K562 (cell line): ENCODE results near the gene SPTBN5. TPM values are rescaled to one million over a fixed set of nuclear protein-coding genes. Genes with fewer than 3 reads are reported as not detected.
A peak's percentile ranks its signal among the peaks of the same experiment; 100 is the strongest.

ENCODE experiments used
- ATAC-seq: fragments of 200-7000 bp; cut with Tn5 transposase; 3 replicates; pipeline ENCODE4 v1.9.1; 2020; ENCODE audit warnings: moderate library complexity
- BruUV-seq: library from RNA; stranded (reverse); fragments of 400-500 nt; replicated peaks from 2 replicates; lab custom pipeline; 2021; lab: Mats Ljungman, UMichigan
- CTCF ChIA-PET: fragments of 300-600 bp; formaldehyde crosslinking; extraction: SDS; loops from one replicate; lab custom pipeline; 2021; ENCODE audit warnings: low intra/inter-chr PET ratio; lab: Yijun Ruan, JAX
- POLR2A ChIA-PET: fragments of 300-600, 350-650 bp; sonication (Branson Sonifier 250); formaldehyde crosslinking; extraction: SDS; loops from one replicate; lab custom pipeline; 2021; ENCODE audit warnings: antibody characterized with exemption, inconsistent platforms; lab: Yijun Ruan, JAX
- DNase-seq, 4 experiments: peaks; one replicate each; pipeline versions ENCODE4 v3.0.0 to v3.0.0-alpha.2; 2011 to 2018; ENCODE audit warnings: low spot score in 3 of 4, mixed read lengths in 3 of 4; ENCODE audit errors: extremely low read depth in 1 of 4
- FAIRE-seq: peaks from 2 replicates; lab custom pipeline; 2011; peaks lifted over from hg19 to GRCh38; lab: Jason Lieb, UNC
- H2AFZ ChIP-seq: 2 replicates; pipeline ENCODE4 v1.6.0; 2011; ENCODE audit warnings: low read depth, low read length, control low read depth, inconsistent platforms
- H3K27ac ChIP-seq: fragments of 200-600 bp; 3 replicates; pipeline ENCODE4 v1.8.0; 2011; ENCODE audit warnings: low read depth, mild to moderate bottlenecking, control low read depth, inconsistent platforms, low read length, moderate library complexity, mixed read lengths; ENCODE audit errors: extremely low read depth
- H3K27me3 ChIP-seq, 2 experiments: fragments of 300-600 bp in 1 of 2; 2 replicates in 1 of 2; 3 replicates in 1 of 2; pipeline versions ENCODE4 v1.6.0 to v1.8.0; 2011; ENCODE audit warnings: inconsistent platforms in 2 of 2, low read length in 2 of 2, mild to moderate bottlenecking in 1 of 2, mixed read lengths in 1 of 2, moderate library complexity in 1 of 2; ENCODE audit not compliant: control insufficient read depth in 2 of 2, insufficient read depth in 2 of 2
- H3K36me3 ChIP-seq: fragments of 300-600 bp; 3 replicates; pipeline ENCODE4 v1.8.0; 2011; ENCODE audit warnings: mild to moderate bottlenecking, low read length, inconsistent platforms; ENCODE audit not compliant: control insufficient read depth, insufficient read depth
- H3K4me1 ChIP-seq, 2 experiments: fragments of 200-600 bp in 1 of 2; replicated peaks in 1 of 2; 2 replicates in 1 of 2; 3 replicates in 1 of 2; pipeline versions ENCODE4 v1.5.1 to v1.8.0; 2011; ENCODE audit warnings: inconsistent platforms in 2 of 2, low read length in 2 of 2, mild to moderate bottlenecking in 1 of 2, mixed read lengths in 1 of 2, moderate library complexity in 1 of 2; ENCODE audit not compliant: control insufficient read depth in 2 of 2, insufficient read depth in 2 of 2
- H3K4me2 ChIP-seq: 2 replicates; pipeline ENCODE4 v1.6.1; 2011; ENCODE audit warnings: low read length, control low read depth, inconsistent platforms, mixed read lengths; ENCODE audit not compliant: insufficient read depth
- H3K4me3 ChIP-seq: fragments of 200-600 bp; sonication (generic), shearing (Covaris generic); 2 replicates; pipeline ENCODE4 v1.5.1; 2016; ENCODE audit warnings: control low read depth, inconsistent platforms
- H3K79me2 ChIP-seq: fragments of 200-600 bp; 3 replicates; pipeline ENCODE4 v1.8.0; 2011; ENCODE audit warnings: low read length, inconsistent platforms; ENCODE audit not compliant: control insufficient read depth, insufficient read depth
- H3K9ac ChIP-seq, 2 experiments: 2 replicates each; pipeline versions ENCODE4 v1.6.0 to v1.6.1; 2011; ENCODE audit warnings: low read depth in 2 of 2, low read length in 2 of 2, control low read depth in 1 of 2, inconsistent platforms in 1 of 2, mild to moderate bottlenecking in 1 of 2, mixed read lengths in 1 of 2; ENCODE audit not compliant: insufficient read depth in 1 of 2
- H3K9me1 ChIP-seq: one replicate; pipeline ENCODE4 v1.6.0; 2011; ENCODE audit warnings: inconsistent platforms, mild to moderate bottlenecking, low read length, moderate library complexity; ENCODE audit not compliant: control insufficient read depth, insufficient read depth
- H3K9me3 ChIP-seq: replicated peaks from 2 replicates; pipeline ENCODE4 v1.5.1; 2011; ENCODE audit warnings: low read depth, low read length, inconsistent platforms; ENCODE audit not compliant: control insufficient read depth, insufficient read depth
- H4K20me1 ChIP-seq: replicated peaks from 2 replicates; pipeline ENCODE4 v1.6.1; 2011; ENCODE audit warnings: low read length, inconsistent platforms, mixed read lengths; ENCODE audit not compliant: control insufficient read depth, insufficient read depth
- DNMT1 ChIP-seq: fragments of 450-650 bp; IDR thresholded peaks from 2 replicates; pipeline ENCODE4 v1.6.1; 2016; ENCODE audit warnings: antibody characterized with exemption, mild to moderate bottlenecking
- GTF2F1 ChIP-seq: IDR thresholded peaks from 2 replicates; pipeline ENCODE4 v1.6.1; 2011; ENCODE audit warnings: low read depth, low read length, improper control_type of control experiment
- KLF1 ChIP-seq: fragments of 450-650 bp; IDR thresholded peaks from 2 replicates; pipeline ENCODE4 v1.6.1; 2016; ENCODE audit warnings: missing genetic modification characterization, missing compliant biosample characterization
- NFYB ChIP-seq: IDR thresholded peaks from 2 replicates; pipeline ENCODE4 v1.6.1; 2011; ENCODE audit warnings: mild to moderate bottlenecking, moderate library complexity; ENCODE audit not compliant: insufficient read length; ENCODE audit errors: extremely low read depth
- RCOR1 ChIP-seq, 2 experiments: IDR thresholded peaks; 2 replicates each; pipeline ENCODE4 v1.6.1; 2012; ENCODE audit warnings: low read depth in 2 of 2, low read length in 2 of 2, borderline replicate concordance in 1 of 2, improper control_type of control experiment in 1 of 2
- RHOXF2B ChIP-seq: fragments of 250-450 bp; sonication (Bioruptor Pico); conservative IDR thresholded peaks from 2 replicates; pipeline ENCODE4 v1.5.1; 2021
- TAL1 ChIP-seq: fragments of 450-650 bp; IDR thresholded peaks from 2 replicates; pipeline ENCODE4 v1.6.1; 2016; ENCODE audit warnings: mild to moderate bottlenecking
- WGBS: fragments of 100-300 bp; shearing (Covaris generic); methylation state at CpG from one replicate; pipeline ENCODE4 v1.1.6; 2016; ENCODE audit warnings: low coverage, mixed read lengths; ENCODE audit not compliant: insufficient coverage; ENCODE audit errors: missing lambda C conversion rate; 5-methylcytosine and 5-hydroxymethylcytosine counted together
- in situ Hi-C: fragments of 300-500 bp; cut with MboI; formaldehyde crosslinking; loops from 4 replicates; pipeline ENCODE4 v1.15.0; 2018; ENCODE audit warnings: inconsistent platforms, mixed read lengths
- intact Hi-C: fragments of 100-400 bp; cut with micrococcal nuclease; formaldehyde crosslinking; loops from 2 replicates; pipeline ENCODE4 v1.14.2; 2022
- polyA plus RNA-seq, 8 experiments: library from polyadenylated mRNA; depleted of rRNA in 4 of 8; stranded (reverse) in 5 of 8; unstranded in 3 of 8; fragments of >200 nt; fragmentation: Nextera tagmentation in 2 of 8; fragmentation: Illumina TruSeq in 1 of 8; extraction: Ambion mirVana in 2 of 8; extraction: Trizol in 1 of 8; gene quantifications; 2 replicates each; pipeline versions ENCODE4 v1.2.1 to v1.2.3, GENCODE V29; 2011 to 2014; ENCODE audit warnings: inconsistent platforms in 1 of 8, missing spikeins in 1 of 8
- total RNA-seq, 7 experiments: library from RNA; depleted of rRNA in 6 of 7; stranded (reverse); fragments of >200 nt in 6 of 7; fragmentation: Illumina TruSeq in 2 of 7; extraction: Trizol in 2 of 7; gene quantifications; 2 replicates each; pipeline versions ENCODE4 v1.2.1 to v1.2.3, GENCODE V29; 2011 to 2021; ENCODE audit warnings: low replicate concordance in 1 of 7
- TF ChIP-seq, protein P1 (sequence below): fragments of 450-650 bp; formaldehyde crosslinking; IDR thresholded peaks from 2 replicates; pipeline ENCODE4 v1.4.0; 2020; ENCODE audit warnings: mild to moderate bottlenecking, mixed read lengths
- TF ChIP-seq, protein P2 (sequence below): sonication (generic); formaldehyde crosslinking; IDR thresholded peaks from 2 replicates; pipeline ENCODE4 v1.8.0; 2022; ENCODE audit warnings: missing genetic modification reagents, mild to moderate bottlenecking, moderate library complexity, borderline replicate concordance
- TF ChIP-seq, protein P3 (sequence below), 2 experiments: fragments of 450-650 bp; formaldehyde crosslinking in 1 of 2; IDR thresholded peaks; 2 replicates each; pipeline versions ENCODE4 v1.4.0 to v1.6.1; 2014 to 2020; ENCODE audit warnings: mild to moderate bottlenecking in 2 of 2, borderline replicate concordance in 1 of 2, low read depth in 1 of 2

Gene SPTBN5
- total and polyA plus RNA-seq, 9 of the 15 experiments (the other 6 are each of a cell fraction or from before 2014, with no cell fraction given), result 0.02 TPM; not detected in 8

DNA sequence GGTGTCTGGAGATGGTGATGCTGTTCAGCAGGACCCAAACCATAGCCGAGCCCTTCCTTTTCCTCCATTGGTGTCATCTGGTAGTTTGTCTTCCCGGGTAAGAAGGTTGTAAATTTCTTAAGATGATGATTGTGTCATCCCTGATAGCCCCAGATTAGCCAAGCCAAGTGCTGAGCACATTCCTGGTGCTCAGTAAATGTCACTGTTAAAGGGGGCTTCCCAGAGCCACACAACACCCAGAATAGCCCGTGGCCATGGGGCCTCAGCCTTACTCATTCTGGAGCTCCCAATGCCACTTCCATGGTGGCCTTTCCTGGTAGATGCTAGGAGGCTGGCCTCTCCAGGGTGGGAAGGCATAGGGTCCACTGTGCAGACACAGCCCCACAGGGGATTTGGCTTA is 59.8 kb downstream of the SPTBN5 start:
- 37% methylated on average over 3 of the region's 3 CpGs for WGBS
- in situ Hi-C loops (no loop called here), intact Hi-C loops (no loop called here)
- BruUV-seq, result no TSS peak
- peak overlapping the region in 1 of 2 experiments; percentile 43; a peak in 1 of 4 replicates for H3K9ac ChIP-seq
- no peak overlapping the region for H3K4me2 ChIP-seq
- no peak for DNase-seq
- CTCF ChIA-PET, result no interaction called here
- H3K4me3 ChIP-seq, result no peak overlapping the region
- no peak overlapping the region for H3K27ac ChIP-seq
- ATAC-seq, result no peak
- H3K79me2 ChIP-seq, result no peaks in the 10 kb centered on the region
- no peaks in the 10 kb centered on the region for H3K9me3 ChIP-seq
- H3K27me3 ChIP-seq, result no peaks in the 10 kb centered on the region
- H3K4me1 ChIP-seq, result peaks cover under 1 to 14% of the 10 kb centered on the region in 2 experiments; a peak in 2 of 5 replicates
- no peak overlapping the region for H2AFZ ChIP-seq
- FAIRE-seq, result no peak
- POLR2A ChIA-PET, result interaction anchor here (0.6 to 1.5 kb wide), 2 partner anchors 12 to 33 kb away, joined by 3 to 4 read pairs; no protein-coding TSS in a partner anchor
- peaks cover 11% of the 10 kb centered on the region; the same call in 1 of the 2 replicates for H4K20me1 ChIP-seq
- H3K36me3 ChIP-seq, result peaks cover 10% of the 10 kb centered on the region; the same call in 1 of the 3 replicates
- H3K9me1 ChIP-seq, result no peaks in the 10 kb centered on the region
- TF ChIP-seq RCOR1 (IDR thresholded peaks at IDR 0.05; ENCODE audit: borderline replicate concordance in 1 of 2, low read depth in 2 of 2, low read length in 2 of 2), result no peak
- TF ChIP-seq RHOXF2B, result no peak
- TF ChIP-seq DNMT1, result no peak
- no peak for TF ChIP-seq NFYB
- TF ChIP-seq, protein P1, sequence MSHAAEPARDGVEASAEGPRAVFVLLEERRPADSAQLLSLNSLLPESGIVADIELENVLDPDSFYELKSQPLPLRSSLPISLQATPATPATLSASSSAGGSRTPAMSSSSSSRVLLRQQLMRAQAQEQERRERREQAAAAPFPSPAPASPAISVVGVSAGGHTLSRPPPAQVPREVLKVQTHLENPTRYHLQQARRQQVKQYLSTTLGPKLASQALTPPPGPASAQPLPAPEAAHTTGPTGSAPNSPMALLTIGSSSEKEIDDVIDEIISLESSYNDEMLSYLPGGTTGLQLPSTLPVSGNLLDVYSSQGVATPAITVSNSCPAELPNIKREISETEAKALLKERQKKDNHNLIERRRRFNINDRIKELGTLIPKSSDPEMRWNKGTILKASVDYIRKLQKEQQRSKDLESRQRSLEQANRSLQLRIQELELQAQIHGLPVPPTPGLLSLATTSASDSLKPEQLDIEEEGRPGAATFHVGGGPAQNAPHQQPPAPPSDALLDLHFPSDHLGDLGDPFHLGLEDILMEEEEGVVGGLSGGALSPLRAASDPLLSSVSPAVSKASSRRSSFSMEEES (CRISPR knock-in tag), result no peak
- TF ChIP-seq GTF2F1, result no peak
- no peak for TF ChIP-seq KLF1
- TF ChIP-seq, protein P2, sequence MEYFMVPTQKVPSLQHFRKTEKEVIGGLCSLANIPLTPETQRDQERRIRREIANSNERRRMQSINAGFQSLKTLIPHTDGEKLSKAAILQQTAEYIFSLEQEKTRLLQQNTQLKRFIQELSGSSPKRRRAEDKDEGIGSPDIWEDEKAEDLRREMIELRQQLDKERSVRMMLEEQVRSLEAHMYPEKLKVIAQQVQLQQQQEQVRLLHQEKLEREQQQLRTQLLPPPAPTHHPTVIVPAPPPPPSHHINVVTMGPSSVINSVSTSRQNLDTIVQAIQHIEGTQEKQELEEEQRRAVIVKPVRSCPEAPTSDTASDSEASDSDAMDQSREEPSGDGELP, result no peak
- no peak for TF ChIP-seq TAL1
- TF ChIP-seq, protein P3, sequence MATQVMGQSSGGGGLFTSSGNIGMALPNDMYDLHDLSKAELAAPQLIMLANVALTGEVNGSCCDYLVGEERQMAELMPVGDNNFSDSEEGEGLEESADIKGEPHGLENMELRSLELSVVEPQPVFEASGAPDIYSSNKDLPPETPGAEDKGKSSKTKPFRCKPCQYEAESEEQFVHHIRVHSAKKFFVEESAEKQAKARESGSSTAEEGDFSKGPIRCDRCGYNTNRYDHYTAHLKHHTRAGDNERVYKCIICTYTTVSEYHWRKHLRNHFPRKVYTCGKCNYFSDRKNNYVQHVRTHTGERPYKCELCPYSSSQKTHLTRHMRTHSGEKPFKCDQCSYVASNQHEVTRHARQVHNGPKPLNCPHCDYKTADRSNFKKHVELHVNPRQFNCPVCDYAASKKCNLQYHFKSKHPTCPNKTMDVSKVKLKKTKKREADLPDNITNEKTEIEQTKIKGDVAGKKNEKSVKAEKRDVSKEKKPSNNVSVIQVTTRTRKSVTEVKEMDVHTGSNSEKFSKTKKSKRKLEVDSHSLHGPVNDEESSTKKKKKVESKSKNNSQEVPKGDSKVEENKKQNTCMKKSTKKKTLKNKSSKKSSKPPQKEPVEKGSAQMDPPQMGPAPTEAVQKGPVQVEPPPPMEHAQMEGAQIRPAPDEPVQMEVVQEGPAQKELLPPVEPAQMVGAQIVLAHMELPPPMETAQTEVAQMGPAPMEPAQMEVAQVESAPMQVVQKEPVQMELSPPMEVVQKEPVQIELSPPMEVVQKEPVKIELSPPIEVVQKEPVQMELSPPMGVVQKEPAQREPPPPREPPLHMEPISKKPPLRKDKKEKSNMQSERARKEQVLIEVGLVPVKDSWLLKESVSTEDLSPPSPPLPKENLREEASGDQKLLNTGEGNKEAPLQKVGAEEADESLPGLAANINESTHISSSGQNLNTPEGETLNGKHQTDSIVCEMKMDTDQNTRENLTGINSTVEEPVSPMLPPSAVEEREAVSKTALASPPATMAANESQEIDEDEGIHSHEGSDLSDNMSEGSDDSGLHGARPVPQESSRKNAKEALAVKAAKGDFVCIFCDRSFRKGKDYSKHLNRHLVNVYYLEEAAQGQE (IDR thresholded peaks at IDR 0.05; ENCODE audit: borderline replicate concordance), result no peak
- TF ChIP-seq, protein P3 (CRISPR knock-in tag; IDR thresholded peaks at IDR 0.05; ENCODE audit: low read depth), result no peak
